Neural cell (in vitro differentiated cells): ENCODE measurements around the gene SRSF8. TPM values are rescaled to one million over a fixed set of nuclear protein-coding genes. Genes with fewer than 3 reads are reported as not detected.
A peak's percentile ranks its signal among the peaks of the same experiment; 100 is the strongest.

ENCODE experiments used
- H2AFZ ChIP-seq: fragments of 200-600, 300-800 bp; sonication (generic), shearing (Covaris generic); 2 replicates; pipeline ENCODE4 v1.6.0; 2014; ENCODE audit warnings: low read depth, mild to moderate bottlenecking, antibody characterized with exemption, low read length, moderate library complexity
- H3F3A ChIP-seq: fragments of 200-600 bp; shearing (Covaris generic); 2 replicates; pipeline ENCODE4 v1.6.1; 2016; ENCODE audit warnings: mild to moderate bottlenecking, moderate library complexity, mixed read lengths, antibody characterized with exemption, low read length; ENCODE audit not compliant: insufficient read depth, poor library complexity, severe bottlenecking
- H3K27ac ChIP-seq: fragments of 200-600, 300-800 bp; sonication (generic), shearing (Covaris generic); 2 replicates; pipeline ENCODE4 v1.5.1; 2014; ENCODE audit warnings: mild to moderate bottlenecking, low read length, moderate library complexity
- H3K27me3 ChIP-seq: fragments of 300-800, 200-600 bp; sonication (generic), shearing (Covaris generic); 2 replicates; pipeline ENCODE4 v1.6.0; 2014; ENCODE audit warnings: mild to moderate bottlenecking, low read depth, low read length, moderate library complexity; ENCODE audit not compliant: insufficient read depth
- H3K36me3 ChIP-seq: fragments of 300-800, 200-600 bp; sonication (generic), shearing (Covaris generic); 2 replicates; pipeline ENCODE4 v1.5.1; 2014; ENCODE audit warnings: mild to moderate bottlenecking, antibody characterized with exemption, low read length, moderate library complexity; ENCODE audit not compliant: insufficient read depth
- H3K4me2 ChIP-seq: fragments of 300-800, 200-600 bp; sonication (generic), shearing (Covaris generic); 2 replicates; pipeline ENCODE4 v1.6.0; 2014; ENCODE audit warnings: mild to moderate bottlenecking, low read length
- H3K4me3 ChIP-seq: fragments of 300-800, 200-600 bp; sonication (generic), shearing (Covaris generic); 2 replicates; pipeline ENCODE4 v1.5.1; 2014; ENCODE audit warnings: mild to moderate bottlenecking, low read length, moderate library complexity
- H3K79me2 ChIP-seq: fragments of 200-600 bp; shearing (Covaris generic); replicated peaks from 2 replicates; pipeline ENCODE4 v1.6.0; 2014; ENCODE audit warnings: mild to moderate bottlenecking, low read length, moderate library complexity; ENCODE audit not compliant: insufficient read depth
- H3K9ac ChIP-seq: fragments of 300-800, 200-600 bp; sonication (generic), shearing (Covaris generic); 2 replicates; pipeline ENCODE4 v1.6.1; 2016; ENCODE audit warnings: mild to moderate bottlenecking, low read length, mixed read lengths
- H3K9me2 ChIP-seq: fragments of 200-600 bp; shearing (Covaris generic); 2 replicates; pipeline ENCODE4 v1.6.1; 2016; ENCODE audit warnings: mild to moderate bottlenecking, low read length, mixed read lengths; ENCODE audit not compliant: insufficient read depth
- H3K9me3 ChIP-seq: fragments of 200-600, 300-800 bp; sonication (generic), shearing (Covaris generic); 2 replicates; pipeline ENCODE4 v1.6.1; 2016; ENCODE audit warnings: mild to moderate bottlenecking, mixed run types, low read length, moderate library complexity, mixed read lengths
- H4K20me1 ChIP-seq: fragments of 200-600 bp; shearing (Covaris generic); 2 replicates; pipeline ENCODE4 v1.6.1; 2016; ENCODE audit warnings: mild to moderate bottlenecking, mixed run types; ENCODE audit not compliant: insufficient read depth
- EP300 ChIP-seq: fragments of 450-650 bp; conservative IDR thresholded peaks from 2 replicates; pipeline ENCODE4 v1.6.1; 2014; ENCODE audit warnings: antibody characterized with exemption, mild to moderate bottlenecking, moderate library complexity; ENCODE audit not compliant: poor library complexity, severe bottlenecking
- EZH2 ChIP-seq: fragments of 200-600, 300-800 bp; shearing (Covaris generic), sonication (generic); IDR thresholded peaks from 2 replicates; pipeline ENCODE4 v1.6.1; 2014; ENCODE audit warnings: antibody characterized with exemption, low read length, borderline replicate concordance, mild to moderate bottlenecking; ENCODE audit not compliant: insufficient read depth, poor library complexity, severe bottlenecking
- MXI1 ChIP-seq: fragments of 450-650 bp; conservative IDR thresholded peaks from 2 replicates; pipeline ENCODE4 v1.6.1; 2014; ENCODE audit warnings: antibody characterized with exemption, mild to moderate bottlenecking; ENCODE audit not compliant: poor library complexity, severe bottlenecking
- POLR2AphosphoS5 ChIP-seq: IDR thresholded peaks from 2 replicates; pipeline ENCODE4 v1.6.1; 2012
- RAD21 ChIP-seq: fragments of 450-650 bp; conservative IDR thresholded peaks from 2 replicates; pipeline ENCODE4 v1.6.1; 2014; ENCODE audit warnings: antibody characterized with exemption, mild to moderate bottlenecking, moderate library complexity
- SMC3 ChIP-seq: fragments of 450-650 bp; conservative IDR thresholded peaks from 2 replicates; pipeline ENCODE4 v1.6.1; 2014; ENCODE audit warnings: antibody characterized with exemption, mild to moderate bottlenecking, moderate library complexity; ENCODE audit not compliant: poor library complexity
- TAF1 ChIP-seq: IDR thresholded peaks from 2 replicates; pipeline ENCODE4 v1.6.1; 2012; ENCODE audit warnings: low read depth
- polyA plus RNA-seq: library from polyadenylated mRNA; depleted of rRNA; stranded (reverse); fragments of >200 nt; gene quantifications from 2 replicates; pipeline ENCODE4 v1.2.3, GENCODE V29; 2014
- TF ChIP-seq, protein P1 (sequence below): IDR thresholded peaks from 2 replicates; pipeline ENCODE4 v1.6.1; 2012; ENCODE audit warnings: borderline replicate concordance
- TF ChIP-seq, protein P2 (sequence below): fragments of 450-650 bp; IDR thresholded peaks from 2 replicates; pipeline ENCODE4 v1.5.1; 2014; ENCODE audit warnings: antibody characterized with exemption, mild to moderate bottlenecking, moderate library complexity; ENCODE audit not compliant: poor library complexity, severe bottlenecking

Gene SRSF8
- polyA plus RNA-seq, 1 donor from 2014 or later = 44.6 TPM

DNA sequence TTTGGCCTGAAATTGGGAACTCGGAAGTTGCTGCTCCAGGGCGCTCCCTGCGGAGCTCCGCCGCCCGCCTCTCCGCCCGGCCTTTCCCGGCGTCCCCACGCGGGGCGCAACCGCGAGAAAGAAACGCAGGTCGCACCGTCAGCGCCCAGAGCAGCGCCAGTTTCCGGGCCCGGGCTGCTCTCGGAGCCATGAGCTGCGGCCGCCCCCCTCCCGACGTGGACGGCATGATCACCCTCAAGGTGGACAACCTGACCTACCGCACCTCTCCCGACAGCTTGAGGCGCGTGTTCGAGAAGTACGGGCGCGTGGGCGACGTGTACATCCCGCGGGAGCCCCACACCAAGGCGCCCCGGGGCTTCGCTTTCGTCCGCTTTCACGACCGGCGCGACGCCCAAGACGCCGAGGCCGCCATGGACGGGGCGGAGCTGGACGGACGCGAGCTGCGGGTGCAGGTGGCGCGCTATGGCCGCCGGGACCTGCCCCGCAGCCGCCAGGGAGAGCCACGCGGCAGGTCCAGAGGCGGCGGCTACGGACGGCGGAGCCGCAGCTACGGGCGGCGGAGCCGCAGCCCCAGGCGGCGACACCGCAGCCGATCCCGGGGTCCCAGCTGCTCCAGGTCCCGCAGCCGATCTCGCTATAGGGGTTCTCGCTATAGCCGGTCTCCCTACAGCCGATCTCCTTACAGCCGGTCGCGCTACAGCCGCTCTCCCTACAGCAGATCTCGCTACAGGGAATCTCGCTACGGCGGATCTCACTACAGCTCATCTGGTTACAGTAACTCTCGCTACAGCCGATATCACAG is 521 bp downstream of the SRSF8 start:
- no peaks in the 10 kb centered on the region for H4K20me1 ChIP-seq
- peak overlapping the region; percentile 46 for H3K4me2 ChIP-seq
- no peaks in the 10 kb centered on the region for H3K36me3 ChIP-seq
- peak overlapping the region; percentile 90 for H3K9ac ChIP-seq
- H3K9me3 ChIP-seq = no peaks in the 10 kb centered on the region
- H3K79me2 ChIP-seq = peaks cover 18% of the 10 kb centered on the region
- H2AFZ ChIP-seq = peak overlapping the region; percentile 87
- no peaks in the 10 kb centered on the region for H3K9me2 ChIP-seq
- no peaks in the 10 kb centered on the region for H3K27me3 ChIP-seq
- peak overlapping the region; percentile 89 for H3K4me3 ChIP-seq
- peak overlapping the region; percentile 94 for H3K27ac ChIP-seq
- peaks cover 10% of the 10 kb centered on the region for H3F3A ChIP-seq
- TF ChIP-seq RAD21 = no peak
- TF ChIP-seq EP300 = peak; percentile 34
- TF ChIP-seq TAF1 = peak; percentile 27
- TF ChIP-seq POLR2AphosphoS5 = peak; percentile 69
- no peak for TF ChIP-seq EZH2
- TF ChIP-seq, protein P1, sequence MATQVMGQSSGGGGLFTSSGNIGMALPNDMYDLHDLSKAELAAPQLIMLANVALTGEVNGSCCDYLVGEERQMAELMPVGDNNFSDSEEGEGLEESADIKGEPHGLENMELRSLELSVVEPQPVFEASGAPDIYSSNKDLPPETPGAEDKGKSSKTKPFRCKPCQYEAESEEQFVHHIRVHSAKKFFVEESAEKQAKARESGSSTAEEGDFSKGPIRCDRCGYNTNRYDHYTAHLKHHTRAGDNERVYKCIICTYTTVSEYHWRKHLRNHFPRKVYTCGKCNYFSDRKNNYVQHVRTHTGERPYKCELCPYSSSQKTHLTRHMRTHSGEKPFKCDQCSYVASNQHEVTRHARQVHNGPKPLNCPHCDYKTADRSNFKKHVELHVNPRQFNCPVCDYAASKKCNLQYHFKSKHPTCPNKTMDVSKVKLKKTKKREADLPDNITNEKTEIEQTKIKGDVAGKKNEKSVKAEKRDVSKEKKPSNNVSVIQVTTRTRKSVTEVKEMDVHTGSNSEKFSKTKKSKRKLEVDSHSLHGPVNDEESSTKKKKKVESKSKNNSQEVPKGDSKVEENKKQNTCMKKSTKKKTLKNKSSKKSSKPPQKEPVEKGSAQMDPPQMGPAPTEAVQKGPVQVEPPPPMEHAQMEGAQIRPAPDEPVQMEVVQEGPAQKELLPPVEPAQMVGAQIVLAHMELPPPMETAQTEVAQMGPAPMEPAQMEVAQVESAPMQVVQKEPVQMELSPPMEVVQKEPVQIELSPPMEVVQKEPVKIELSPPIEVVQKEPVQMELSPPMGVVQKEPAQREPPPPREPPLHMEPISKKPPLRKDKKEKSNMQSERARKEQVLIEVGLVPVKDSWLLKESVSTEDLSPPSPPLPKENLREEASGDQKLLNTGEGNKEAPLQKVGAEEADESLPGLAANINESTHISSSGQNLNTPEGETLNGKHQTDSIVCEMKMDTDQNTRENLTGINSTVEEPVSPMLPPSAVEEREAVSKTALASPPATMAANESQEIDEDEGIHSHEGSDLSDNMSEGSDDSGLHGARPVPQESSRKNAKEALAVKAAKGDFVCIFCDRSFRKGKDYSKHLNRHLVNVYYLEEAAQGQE = peak; percentile 36
- TF ChIP-seq MXI1 = peak; percentile 66
- no peak for TF ChIP-seq SMC3
- TF ChIP-seq, protein P2, sequence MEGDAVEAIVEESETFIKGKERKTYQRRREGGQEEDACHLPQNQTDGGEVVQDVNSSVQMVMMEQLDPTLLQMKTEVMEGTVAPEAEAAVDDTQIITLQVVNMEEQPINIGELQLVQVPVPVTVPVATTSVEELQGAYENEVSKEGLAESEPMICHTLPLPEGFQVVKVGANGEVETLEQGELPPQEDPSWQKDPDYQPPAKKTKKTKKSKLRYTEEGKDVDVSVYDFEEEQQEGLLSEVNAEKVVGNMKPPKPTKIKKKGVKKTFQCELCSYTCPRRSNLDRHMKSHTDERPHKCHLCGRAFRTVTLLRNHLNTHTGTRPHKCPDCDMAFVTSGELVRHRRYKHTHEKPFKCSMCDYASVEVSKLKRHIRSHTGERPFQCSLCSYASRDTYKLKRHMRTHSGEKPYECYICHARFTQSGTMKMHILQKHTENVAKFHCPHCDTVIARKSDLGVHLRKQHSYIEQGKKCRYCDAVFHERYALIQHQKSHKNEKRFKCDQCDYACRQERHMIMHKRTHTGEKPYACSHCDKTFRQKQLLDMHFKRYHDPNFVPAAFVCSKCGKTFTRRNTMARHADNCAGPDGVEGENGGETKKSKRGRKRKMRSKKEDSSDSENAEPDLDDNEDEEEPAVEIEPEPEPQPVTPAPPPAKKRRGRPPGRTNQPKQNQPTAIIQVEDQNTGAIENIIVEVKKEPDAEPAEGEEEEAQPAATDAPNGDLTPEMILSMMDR = peak; percentile 81

DNA sequence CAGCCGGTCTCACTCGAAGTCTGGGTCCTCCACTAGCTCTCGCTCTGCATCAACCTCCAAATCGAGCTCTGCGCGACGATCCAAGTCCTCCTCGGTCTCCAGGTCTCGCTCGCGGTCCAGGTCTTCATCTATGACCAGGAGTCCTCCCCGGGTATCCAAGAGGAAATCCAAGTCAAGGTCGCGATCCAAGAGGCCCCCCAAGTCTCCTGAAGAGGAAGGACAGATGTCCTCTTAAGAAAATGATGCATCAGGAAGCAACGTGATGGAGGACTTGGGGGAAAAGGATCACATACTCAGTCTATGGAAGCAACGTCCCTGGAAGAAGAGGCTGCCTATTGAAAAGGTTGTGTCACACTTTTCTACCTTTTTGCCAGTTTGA is 1.1 kb downstream of the SRSF8 start:
- no peaks in the 10 kb centered on the region for H3K27me3 ChIP-seq
- H3K79me2 ChIP-seq = peaks cover 18% of the 10 kb centered on the region
- H3K27ac ChIP-seq = peak overlapping the region; percentile 94
- peak overlapping the region; percentile 46 for H3K4me2 ChIP-seq
- H3K9me2 ChIP-seq = no peaks in the 10 kb centered on the region
- no peaks in the 10 kb centered on the region for H4K20me1 ChIP-seq
- H3K36me3 ChIP-seq = no peaks in the 10 kb centered on the region
- peak overlapping the region; percentile 35 for H2AFZ ChIP-seq
- no peaks in the 10 kb centered on the region for H3K9me3 ChIP-seq
- H3K9ac ChIP-seq = peak overlapping the region; percentile 90
- peak overlapping the region; percentile 89 for H3K4me3 ChIP-seq
- peak; percentile 1 for TF ChIP-seq TAF1
- no peak for TF ChIP-seq MXI1
- H3F3A ChIP-seq = peaks cover 10% of the 10 kb centered on the region
